Measurements from ENCODE around the gene KLK3. TPM values are rescaled to one million over a fixed set of nuclear protein-coding genes. Genes with fewer than 3 reads are reported as not detected.

KLK3 gene
- total RNA-seq, 1 experiment from 2014 or later: not detected

- Histone ChIP-seq H3K36me3 (ENCODE audit: control insufficient read depth, insufficient read depth, low read length) (no peaks in the 10 kb centered on the region), H3K9me3 (ENCODE audit: control insufficient read depth, insufficient read depth, low read depth, low read length) (no peaks in the 10 kb centered on the region), H3K27ac (ENCODE audit: low read length) (no peak overlapping the region), H3K4me3 (ENCODE audit: low read depth in 2 of 2, low read length in 2 of 2) (peak overlapping the region in 1 of 2 experiments; percentile 24; a peak in 1 of 4 replicates), H3K27me3 (ENCODE audit: control insufficient read depth, insufficient read depth, low read length) (peaks cover 4% of the 10 kb centered on the region; the same call in 1 of the 2 replicates), H3K4me1 (ENCODE audit: control insufficient read depth, insufficient read depth, low read length) (no peaks in the 10 kb centered on the region)
- no TSS peak for BruUV-seq (replicated peaks)
- ATAC-seq (peak; percentile 86), DNase-seq (ENCODE audit: low read depth, low spot score) (no peak)
- POLR2A ChIA-PET: interaction anchor here (0.6 kb wide), 1 partner anchor 19 kb away, joined by 12 read pairs; no protein-coding TSS in a partner anchor
- in situ Hi-C loops (cut with HindIII; ENCODE audit: low pct_unique_long_range_greater_than_20kb, low sequenced_read_pairs) (no loop called here), intact Hi-C loops (cut with micrococcal nuclease; ENCODE audit: unreplicated experiment) (no loop called here)
- CTCF ChIA-PET: interaction anchor here (1.2 kb wide), 1 partner anchor 12 kb away, joined by 3 read pairs; no protein-coding TSS in a partner anchor
- TF ChIP-seq TCF7L2 (IDR thresholded peaks at IDR 0.05; ENCODE audit: low read depth, low read length): no peak
- TF ChIP-seq, protein P1, sequence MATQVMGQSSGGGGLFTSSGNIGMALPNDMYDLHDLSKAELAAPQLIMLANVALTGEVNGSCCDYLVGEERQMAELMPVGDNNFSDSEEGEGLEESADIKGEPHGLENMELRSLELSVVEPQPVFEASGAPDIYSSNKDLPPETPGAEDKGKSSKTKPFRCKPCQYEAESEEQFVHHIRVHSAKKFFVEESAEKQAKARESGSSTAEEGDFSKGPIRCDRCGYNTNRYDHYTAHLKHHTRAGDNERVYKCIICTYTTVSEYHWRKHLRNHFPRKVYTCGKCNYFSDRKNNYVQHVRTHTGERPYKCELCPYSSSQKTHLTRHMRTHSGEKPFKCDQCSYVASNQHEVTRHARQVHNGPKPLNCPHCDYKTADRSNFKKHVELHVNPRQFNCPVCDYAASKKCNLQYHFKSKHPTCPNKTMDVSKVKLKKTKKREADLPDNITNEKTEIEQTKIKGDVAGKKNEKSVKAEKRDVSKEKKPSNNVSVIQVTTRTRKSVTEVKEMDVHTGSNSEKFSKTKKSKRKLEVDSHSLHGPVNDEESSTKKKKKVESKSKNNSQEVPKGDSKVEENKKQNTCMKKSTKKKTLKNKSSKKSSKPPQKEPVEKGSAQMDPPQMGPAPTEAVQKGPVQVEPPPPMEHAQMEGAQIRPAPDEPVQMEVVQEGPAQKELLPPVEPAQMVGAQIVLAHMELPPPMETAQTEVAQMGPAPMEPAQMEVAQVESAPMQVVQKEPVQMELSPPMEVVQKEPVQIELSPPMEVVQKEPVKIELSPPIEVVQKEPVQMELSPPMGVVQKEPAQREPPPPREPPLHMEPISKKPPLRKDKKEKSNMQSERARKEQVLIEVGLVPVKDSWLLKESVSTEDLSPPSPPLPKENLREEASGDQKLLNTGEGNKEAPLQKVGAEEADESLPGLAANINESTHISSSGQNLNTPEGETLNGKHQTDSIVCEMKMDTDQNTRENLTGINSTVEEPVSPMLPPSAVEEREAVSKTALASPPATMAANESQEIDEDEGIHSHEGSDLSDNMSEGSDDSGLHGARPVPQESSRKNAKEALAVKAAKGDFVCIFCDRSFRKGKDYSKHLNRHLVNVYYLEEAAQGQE (IDR thresholded peaks at IDR 0.05; ENCODE audit: insufficient read depth in 1 of 2, low read depth in 2 of 2, low read length in 1 of 2): no peak
Observed at GRCh38 chr19:50909240-50910070, 54.7 kb downstream of the KLK3 start.

Other genes starting within 250 kb of the KLK3 start
- gene SYT3, start 215.0 kb upstream of the KLK3 start, total RNA-seq (2021; ENCODE audit: unreplicated experiment): not detected
- 0.98 TPM for gene C19orf81, start 205.5 kb upstream of the KLK3 start, total RNA-seq (2021; ENCODE audit: unreplicated experiment)
- gene SHANK1, start 135.1 kb upstream of the KLK3 start, total RNA-seq (2021; ENCODE audit: unreplicated experiment): not detected
- gene CLEC11A, start 131.6 kb upstream of the KLK3 start, total RNA-seq (2021; ENCODE audit: unreplicated experiment): not detected
- gene GPR32, start 84.5 kb upstream of the KLK3 start, total RNA-seq (2021; ENCODE audit: unreplicated experiment): not detected
- gene ACP4, start 64.5 kb upstream of the KLK3 start, total RNA-seq (2021; ENCODE audit: unreplicated experiment): not detected
- gene KLK1, start 31.1 kb upstream of the KLK3 start, total RNA-seq (2021; ENCODE audit: unreplicated experiment): 0.31 TPM
- gene KLK15, start 21.3 kb upstream of the KLK3 start, total RNA-seq (2021; ENCODE audit: unreplicated experiment): not detected
- not detected for gene KLK2, start 18.5 kb downstream of the KLK3 start, total RNA-seq (2021; ENCODE audit: unreplicated experiment)
- gene KLK4, start 56.5 kb downstream of the KLK3 start, total RNA-seq (2021; ENCODE audit: unreplicated experiment): not detected
- gene KLK5, start 98.1 kb downstream of the KLK3 start, total RNA-seq (2021; ENCODE audit: unreplicated experiment): not detected
- gene KLK6, start 114.7 kb downstream of the KLK3 start, total RNA-seq (2021; ENCODE audit: unreplicated experiment): not detected
- gene KLK7, start 129.0 kb downstream of the KLK3 start, total RNA-seq (2021; ENCODE audit: unreplicated experiment): not detected
- not detected for gene KLK8, start 146.7 kb downstream of the KLK3 start, total RNA-seq (2021; ENCODE audit: unreplicated experiment)
- not detected for gene KLK10, start 164.8 kb downstream of the KLK3 start, total RNA-seq (2021; ENCODE audit: unreplicated experiment)
- not detected for gene KLK11, start 171.7 kb downstream of the KLK3 start, total RNA-seq (2021; ENCODE audit: unreplicated experiment)
- gene KLK12, start 180.1 kb downstream of the KLK3 start, total RNA-seq (2021; ENCODE audit: unreplicated experiment): not detected
- gene KLK13, start 210.2 kb downstream of the KLK3 start, total RNA-seq (2021; ENCODE audit: unreplicated experiment): not detected
- not detected for gene KLK14, start 228.0 kb downstream of the KLK3 start, total RNA-seq (2021; ENCODE audit: unreplicated experiment)